Upper lobe of right lung (tissue), 1 donor: ENCODE data around the gene POU6F1. TPM values are rescaled to one million over a fixed set of nuclear protein-coding genes. Genes with fewer than 3 reads are reported as not detected.

ENCODE experiments used
- ATAC-seq: fragments of 200-7000 bp; cut with Tn5 transposase; one replicate; pipeline ENCODE4 v1.9.1; 2020; ENCODE audit warnings: mild to moderate bottlenecking, moderate library complexity
- DNase-seq: peaks from one replicate; pipeline ENCODE4 v3.0.0-alpha.2; 2020
- H3K27ac ChIP-seq: fragments of 200-600 bp; one replicate; pipeline ENCODE4 v1.8.0; 2022
- H3K27me3 ChIP-seq: fragments of 200-600 bp; one replicate; pipeline ENCODE4 v1.8.0; 2022; ENCODE audit warnings: mild to moderate bottlenecking
- H3K36me3 ChIP-seq: fragments of 200-600 bp; one replicate; pipeline ENCODE4 v1.8.0; 2022
- H3K4me1 ChIP-seq: fragments of 200-600 bp; one replicate; pipeline ENCODE4 v1.8.0; 2022
- H3K4me3 ChIP-seq: fragments of 200-600 bp; one replicate; pipeline ENCODE4 v1.8.0; 2022; ENCODE audit warnings: mild to moderate bottlenecking
- H3K9me3 ChIP-seq: fragments of 200-600 bp; one replicate; pipeline ENCODE4 v1.8.0; 2022
- CTCF ChIP-seq: fragments of 200-600 bp; IDR thresholded peaks from one replicate; pipeline ENCODE4 v1.8.0; 2022; ENCODE audit warnings: antibody characterized with exemption
- intact Hi-C: fragments of 100-400 bp; cut with DNase I; formaldehyde crosslinking; loops from one replicate; pipeline ENCODE4 v1.11.0; 2022
- total RNA-seq: library from RNA; stranded (reverse); fragmentation: NEBNext Ultra II Directional; extraction: Animal tissue kit (Norgen Biotek cat#: 25700); gene quantifications from one replicate; pipeline ENCODE4 v1.2.1, GENCODE V29; 2021
- donor health status: DM: no; HTN: yes; CAD: no; lungs with severe emphysema.

POU6F1 gene
- total RNA-seq, 1 donor from 2014 or later, result 19.0 TPM

- intact Hi-C loops, result no loop called here
- ATAC-seq, result no peak
- H3K4me3 ChIP-seq, result no peak overlapping the region
Measured at GRCh38 chr12:51181558-51181957, 36.3 kb downstream of the POU6F1 start.

GRCh38 chr12:51177897-51178296, 40.0 kb downstream of the POU6F1 start:
- H3K36me3 ChIP-seq, result no peaks in the 10 kb centered on the region
- no peak for ATAC-seq
- no peak for TF ChIP-seq CTCF
- intact Hi-C loops, result no loop called here
- H3K4me3 ChIP-seq, result no peak overlapping the region
- H3K4me1 ChIP-seq, result no peaks in the 10 kb centered on the region
- H3K27ac ChIP-seq, result no peak overlapping the region
- H3K9me3 ChIP-seq, result no peaks in the 10 kb centered on the region
- no peak for DNase-seq
- H3K27me3 ChIP-seq, result no peaks in the 10 kb centered on the region

More at GRCh38 chr12:51181558-51181957, 36.3 kb downstream of the POU6F1 start:
- no peak for TF ChIP-seq CTCF
- no peaks in the 10 kb centered on the region for H3K36me3 ChIP-seq
- no peaks in the 10 kb centered on the region for H3K27me3 ChIP-seq
- H3K9me3 ChIP-seq, result no peaks in the 10 kb centered on the region
- H3K4me1 ChIP-seq, result no peaks in the 10 kb centered on the region
- H3K27ac ChIP-seq, result no peak overlapping the region
- no peak for DNase-seq

GRCh38 chr12:51174501-51174900, 43.4 kb downstream of the POU6F1 start:
- intact Hi-C loops, result no loop called here
- Histone ChIP-seq H3K4me1 (peaks cover 18% of the 10 kb centered on the region), H3K4me3 (no peak overlapping the region), H3K9me3 (no peaks in the 10 kb centered on the region), H3K27me3 (no peaks in the 10 kb centered on the region), H3K27ac (no peak overlapping the region), H3K36me3 (no peaks in the 10 kb centered on the region)
- no peak for DNase-seq
- ATAC-seq, result no peak
- no peak for TF ChIP-seq CTCF

- intact Hi-C loops, result no loop called here
- ATAC-seq, result peak; percentile 97
- TF ChIP-seq CTCF, result no peak
Measured at GRCh38 chr12:51172515-51173431, 45.1 kb downstream of the POU6F1 start, which contains the start of gene TFCP2. TSS of gene TFCP2 (minus strand) at chr12:51173135. CDS start at chr12:51172422, 713 bp downstream.

GRCh38 chr12:51171884-51172514, 45.9 kb downstream of the POU6F1 start:
- intact Hi-C loops, result no loop called here
- Histone ChIP-seq H3K4me1 (peaks cover 18% of the 10 kb centered on the region), H3K36me3 (no peaks in the 10 kb centered on the region), H3K9me3 (no peaks in the 10 kb centered on the region), H3K27me3 (no peaks in the 10 kb centered on the region), H3K4me3 (peak overlapping the region; percentile 66), H3K27ac (peak overlapping the region; percentile 98)
- no peak for DNase-seq
- ATAC-seq, result peak; percentile 0
- TF ChIP-seq CTCF, result no peak

More at GRCh38 chr12:51172515-51173431, 45.1 kb downstream of the POU6F1 start, which contains the start of gene TFCP2:
- Histone ChIP-seq H3K36me3 (no peaks in the 10 kb centered on the region), H3K27me3 (no peaks in the 10 kb centered on the region), H3K27ac (peak within 1 kb of the TSS; percentile 98), H3K4me3 (peak within 1 kb of the TSS; percentile 66), H3K9me3 (no peaks in the 10 kb centered on the region), H3K4me1 (peaks cover 18% of the 10 kb centered on the region)
- DNase-seq, result peak; percentile 99
